Coronary artery (tissue), 2 donors: ENCODE measurements around the gene TNFSF10.

Source experiments
- DNase-seq: peaks from one replicate; pipeline ENCODE4 v3.0.0-alpha.2; 2017; ENCODE audit warnings: low spot score
- H3K27ac ChIP-seq, 2 donors: fragments of 200-600 bp; sonication (generic); one replicate each; pipeline ENCODE4 v1.5.1; 2016 to 2019
- H3K4me3 ChIP-seq: fragments of 200-600 bp; sonication (generic); 2 replicates; pipeline ENCODE4 v1.5.1; 2016; ENCODE audit warnings: mild to moderate bottlenecking, moderate library complexity
- CTCF ChIP-seq: fragments of 200-600 bp; sonication (generic); IDR thresholded peaks from one replicate; pipeline ENCODE4 v1.5.1; 2019; ENCODE audit warnings: antibody characterized with exemption

TNFSF10 gene

GRCh38 chr3:172456404-172456803 is 66.8 kb downstream of the TNFSF10 start:
- TF ChIP-seq CTCF, result no peak
- no peak for DNase-seq
- no peak overlapping the region for H3K4me3 ChIP-seq
- no peak overlapping the region for H3K27ac ChIP-seq
